ENCODE data around the gene PRDM16. TPM values are rescaled to one million over a fixed set of nuclear protein-coding genes. Genes with fewer than 3 reads are reported as not detected.

Gene PRDM16
- polyA plus RNA-seq, 2 of the 4 experiments (the other 2 are of a cell fraction) = 0.03 to 0.35 TPM

GRCh38 chr1:3287656-3288160, 218.7 kb downstream of the PRDM16 start:
- CTCF ChIA-PET = no interaction called here
- no peak for FAIRE-seq

GRCh38 chr1:3289502-3289901, 220.5 kb downstream of the PRDM16 start:
- Histone ChIP-seq H3K4me2 (no peak overlapping the region), H3K4me1 (no peaks in the 10 kb centered on the region), H3K27ac (no peak overlapping the region), H3K9me3 (no peaks in the 10 kb centered on the region), H3K4me3 (no peak overlapping the region)
- ChIA-PET POLR2A (no interaction called here), CTCF (no interaction called here)
- WGBS (ENCODE audit: missing lambda C conversion rate) = 55% methylated on average over 7 of the region's 12 CpGs
- ATAC-seq (no peak), FAIRE-seq (no peak), DNase-seq (ENCODE audit: low read depth in 1 of 2, low spot score in 1 of 2) (no peak)
- TF ChIP-seq CBX2 (IDR thresholded peaks at IDR 0.05; ENCODE audit: borderline replicate concordance, low read depth) = no peak
- no peak for TF ChIP-seq JUN (IDR thresholded peaks at IDR 0.05)
- TF ChIP-seq E2F6 (IDR thresholded peaks at IDR 0.05; ENCODE audit: borderline replicate concordance, low read depth) = no peak
- no peak for TF ChIP-seq SREBF2 (IDR thresholded peaks at IDR 0.05)
- no peak for TF ChIP-seq RCOR1 (IDR thresholded peaks at IDR 0.05; ENCODE audit: low read depth, low read length)
- TF ChIP-seq RNF2 (IDR thresholded peaks at IDR 0.05; ENCODE audit: borderline replicate concordance, low read depth) = no peak
- no peak for TF ChIP-seq POLR2AphosphoS2 (conservative IDR thresholded peaks at IDR 0.05; ENCODE audit: low read length)
- TF ChIP-seq PBX3 (IDR thresholded peaks at IDR 0.05) = no peak
- no peak for TF ChIP-seq BCL3 (IDR thresholded peaks at IDR 0.05)
- no peak for TF ChIP-seq GATA3 (IDR thresholded peaks at IDR 0.05; ENCODE audit: borderline replicate concordance)
- TF ChIP-seq TFCP2L1 (CRISPR knock-in tag; IDR thresholded peaks at IDR 0.05) = no peak
- TF ChIP-seq EHF (CRISPR knock-in tag; IDR thresholded peaks at IDR 0.05) = no peak
- TF ChIP-seq HES2 (IDR thresholded peaks at IDR 0.05) = no peak
- TF ChIP-seq HOXB13 (CRISPR knock-in tag; IDR thresholded peaks at IDR 0.05; ENCODE audit: low read depth) = no peak

More at GRCh38 chr1:3287656-3288160, 218.7 kb downstream of the PRDM16 start:
- H3K4me3 ChIP-seq = no peak overlapping the region
- WGBS (ENCODE audit: missing lambda C conversion rate) = no CpG with 5 or more reads among the region's 25 CpGs
- H3K9me3 ChIP-seq = no peaks in the 10 kb centered on the region
- H3K27ac ChIP-seq = no peak overlapping the region
- DNase-seq (ENCODE audit: low read depth in 1 of 2, low spot score in 1 of 2) = no peak
- no peaks in the 10 kb centered on the region for H3K4me1 ChIP-seq
- TF ChIP-seq NR3C1 (IDR thresholded peaks at IDR 0.05) (no peak), RCOR1 (IDR thresholded peaks at IDR 0.05; ENCODE audit: low read depth, low read length) (no peak), ZFP36 (IDR thresholded peaks at IDR 0.05; ENCODE audit: borderline replicate concordance, partially characterized antibody) (no peak), HES2 (IDR thresholded peaks at IDR 0.05) (no peak)
- no peak for ATAC-seq
- POLR2A ChIA-PET = no interaction called here
- no peak overlapping the region for H3K4me2 ChIP-seq

GRCh38 chr1:3290438-3290837, 221.4 kb downstream of the PRDM16 start:
- Histone ChIP-seq H3K4me2 (no peak overlapping the region), H3K9me3 (no peaks in the 10 kb centered on the region), H3K27ac (no peak overlapping the region), H3K4me1 (no peaks in the 10 kb centered on the region), H3K4me3 (no peak overlapping the region)
- ChIA-PET CTCF (interaction anchor here (1.2 kb wide), 1 partner anchor 9 kb away, joined by 4 read pairs; no protein-coding TSS in a partner anchor), POLR2A (no interaction called here)
- TF ChIP-seq ESRRA (IDR thresholded peaks at IDR 0.05; ENCODE audit: borderline replicate concordance, low read length) = no peak
- 77% methylated on average over 15 of the region's 17 CpGs for WGBS (ENCODE audit: missing lambda C conversion rate)
- FAIRE-seq (no peak), DNase-seq (ENCODE audit: low read depth in 1 of 2, low spot score in 1 of 2) (no peak), ATAC-seq (no peak)

Measured in A549 (cell line).